ENCODE measurements around the gene NFIB.

NFIB gene

GRCh38 chr9:14131356-14132088 lies 182.4 kb downstream of the NFIB start:
- in situ Hi-C loops (cut with MboI; ENCODE audit: low sequenced_read_pairs): no loop called here

- in situ Hi-C loops (cut with MboI; ENCODE audit: low sequenced_read_pairs): no loop called here
Measured at GRCh38 chr9:14127656-14128055, 186.3 kb downstream of the NFIB start.

DNA sequence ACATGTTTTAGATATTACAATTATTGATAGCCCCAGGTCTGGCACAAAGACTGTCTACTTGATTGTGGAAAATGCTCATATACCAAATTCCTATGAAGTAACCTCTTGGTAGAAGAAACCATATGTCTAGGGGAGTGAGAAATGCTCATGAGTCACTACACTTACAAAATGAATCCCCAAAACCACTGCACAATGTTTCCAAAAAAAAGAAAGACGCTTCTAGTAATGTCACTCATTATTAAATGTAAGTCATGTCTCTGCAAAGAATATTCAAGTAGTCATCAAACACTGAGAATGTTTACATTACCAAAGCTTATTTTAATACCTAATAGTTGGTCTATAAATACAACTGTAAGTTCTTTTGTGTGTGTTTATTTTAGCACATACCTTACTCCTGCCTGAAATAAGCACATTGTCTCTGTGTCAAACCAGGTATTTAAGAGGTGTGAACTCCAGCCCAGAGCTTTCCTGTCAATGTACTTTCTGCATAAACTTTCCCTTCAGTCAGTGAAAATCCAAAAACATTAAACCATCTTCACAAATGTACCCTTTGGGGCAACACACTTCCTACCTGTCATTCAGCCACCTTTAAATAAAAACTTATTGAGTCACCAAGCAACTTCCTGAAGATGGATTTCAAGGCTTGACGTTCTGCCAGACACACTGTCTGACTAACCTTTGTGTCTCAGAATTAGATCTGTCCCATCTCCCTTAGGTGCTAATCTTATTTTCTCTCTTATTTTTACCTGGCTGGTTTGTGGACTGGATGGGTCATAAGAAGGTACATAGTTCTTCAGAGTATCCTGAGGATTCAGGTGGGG lies 194.0 kb downstream of the NFIB start:
- in situ Hi-C loops (cut with MboI; ENCODE audit: low sequenced_read_pairs): no loop called here

DNA sequence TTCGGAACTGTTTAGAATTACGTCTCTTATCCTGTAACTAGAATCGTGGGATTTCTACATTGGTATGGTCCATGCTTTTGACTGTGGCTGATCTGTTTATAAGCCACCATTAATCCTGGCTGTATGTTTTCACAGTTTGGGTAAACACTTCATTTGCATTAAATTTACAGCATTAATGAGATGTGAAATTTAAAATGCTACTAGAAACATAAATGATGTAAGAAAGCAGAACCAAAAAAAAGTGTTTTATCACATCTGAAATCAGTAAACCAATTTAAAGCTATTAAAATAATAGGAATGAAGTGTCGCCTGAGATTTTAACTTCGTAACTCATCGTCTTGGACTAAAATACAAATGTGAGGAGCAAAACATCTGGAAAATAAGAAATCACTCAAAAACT lies 201.7 kb downstream of the NFIB start:
- in situ Hi-C loops (cut with MboI; ENCODE audit: low sequenced_read_pairs): no loop called here

GRCh38 chr9:14111696-14112095 lies 202.2 kb downstream of the NFIB start:
- in situ Hi-C loops (cut with MboI; ENCODE audit: low sequenced_read_pairs): no loop called here

GRCh38 chr9:14107977-14108376 lies 206.0 kb downstream of the NFIB start:
- in situ Hi-C loops (cut with MboI; ENCODE audit: low sequenced_read_pairs): no loop called here

GRCh38 chr9:14107495-14107894 lies 206.4 kb downstream of the NFIB start:
- in situ Hi-C loops (cut with MboI; ENCODE audit: low sequenced_read_pairs): no loop called here

- in situ Hi-C loops (cut with MboI; ENCODE audit: low sequenced_read_pairs): no loop called here
Measured at GRCh38 chr9:14106699-14107098, 207.2 kb downstream of the NFIB start.

DNA sequence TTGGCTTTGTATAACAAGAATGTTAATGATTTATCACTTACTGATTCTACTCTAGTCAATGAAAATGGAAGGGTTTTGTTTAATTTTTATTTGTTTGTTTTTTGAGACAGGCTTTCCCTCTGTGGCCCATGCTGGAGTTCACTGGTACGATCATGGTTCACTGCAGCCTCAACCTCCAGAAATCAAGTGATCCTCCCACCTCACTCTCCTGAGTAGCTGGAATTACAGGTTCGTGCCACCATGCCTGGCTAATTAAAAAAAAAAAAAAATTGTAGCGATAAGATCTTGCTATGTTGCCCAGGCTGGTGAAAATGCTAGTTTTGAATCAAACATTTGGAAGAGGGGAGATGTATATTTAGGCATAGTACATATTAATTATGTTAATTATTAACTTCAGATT lies 209.4 kb downstream of the NFIB start:
- in situ Hi-C loops (cut with MboI; ENCODE audit: low sequenced_read_pairs): no loop called here

GRCh38 chr9:14103115-14103514 lies 210.8 kb downstream of the NFIB start:
- in situ Hi-C loops (cut with MboI; ENCODE audit: low sequenced_read_pairs): no loop called here

DNA sequence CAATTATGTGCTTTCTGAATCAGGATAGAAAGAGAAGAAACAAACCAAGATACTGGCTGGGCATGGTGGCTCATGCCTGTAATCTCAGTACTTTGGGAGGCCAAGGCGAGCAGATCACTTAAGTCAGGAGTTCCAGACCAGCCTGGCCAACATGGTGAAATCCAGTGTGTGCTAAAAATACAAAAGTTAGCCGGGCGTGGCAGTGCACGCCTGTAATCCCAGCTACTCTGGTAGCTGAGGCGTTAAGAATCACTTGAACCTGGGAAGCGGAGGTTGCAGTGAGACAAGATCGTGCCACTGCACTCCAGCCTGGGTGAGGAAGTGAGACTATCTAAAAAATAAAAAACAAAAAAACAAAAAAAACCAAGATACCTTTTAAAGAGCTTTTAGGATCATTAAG lies 214.2 kb downstream of the NFIB start:
- in situ Hi-C loops (cut with MboI; ENCODE audit: low sequenced_read_pairs): no loop called here

DNA sequence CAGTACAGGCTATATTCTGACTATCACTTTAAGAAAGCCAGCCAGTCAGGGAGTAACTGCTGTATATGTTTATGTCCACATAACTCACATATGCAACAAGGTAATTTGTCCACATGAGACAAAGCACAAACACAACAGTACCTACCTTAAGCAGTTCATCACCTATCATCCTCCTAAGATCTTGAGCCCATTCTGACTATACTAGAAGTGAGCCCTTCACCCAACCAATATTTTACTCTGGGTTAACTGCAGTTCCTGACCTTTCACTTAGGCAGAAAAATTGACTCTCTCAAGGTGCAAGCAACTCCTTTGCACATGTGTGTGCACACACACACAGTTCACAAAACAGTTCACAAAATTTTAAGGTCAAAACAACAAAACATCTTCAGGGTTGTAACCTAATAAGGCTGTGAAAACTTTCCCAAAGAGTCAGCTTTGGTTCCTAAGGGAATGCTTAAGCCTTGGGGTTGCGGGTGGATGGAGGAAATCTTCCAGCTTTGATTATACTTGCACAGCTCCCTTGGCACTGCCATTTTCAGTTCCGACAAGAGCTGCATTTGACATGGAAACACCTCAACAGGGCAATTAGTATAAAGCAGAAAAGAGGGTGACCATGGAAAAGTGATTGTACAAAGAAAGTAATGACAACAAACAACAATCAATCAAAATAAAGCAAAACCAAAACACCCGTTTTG lies 215.3 kb downstream of the NFIB start:
- in situ Hi-C loops (cut with MboI; ENCODE audit: low sequenced_read_pairs): no loop called here

DNA sequence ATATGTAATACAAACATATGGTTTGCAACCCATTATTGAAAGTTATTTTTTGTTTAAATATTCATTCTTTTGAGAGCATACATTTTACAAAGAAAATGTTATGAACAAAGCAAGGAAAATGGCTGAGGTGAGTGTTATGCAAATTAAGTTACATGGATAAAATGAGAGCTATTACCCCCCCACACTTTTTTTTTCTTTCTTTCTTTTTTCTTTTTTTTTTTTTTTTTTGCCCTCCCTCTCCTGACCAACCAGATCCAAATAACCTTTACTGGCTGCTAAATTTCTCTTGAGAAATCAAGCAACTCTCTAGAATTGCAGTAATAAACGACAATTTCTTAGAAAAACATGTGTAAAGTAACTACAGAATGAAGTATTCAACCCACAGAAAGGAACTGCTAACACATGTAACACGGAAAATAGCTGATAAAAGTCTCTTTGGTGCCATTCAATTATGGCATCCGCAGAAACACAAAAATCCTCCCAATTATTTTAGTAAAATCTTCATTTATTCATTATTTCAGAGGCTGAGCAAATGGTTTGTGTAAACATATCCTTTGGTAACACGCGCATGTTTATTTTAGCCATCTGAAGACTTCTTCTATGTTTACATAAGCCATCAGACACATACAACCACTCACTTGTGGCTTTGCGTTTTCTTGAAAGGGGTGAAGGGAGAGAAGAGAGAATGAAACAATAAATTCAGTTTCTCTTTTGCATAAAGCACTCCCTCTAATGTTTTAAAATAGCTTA lies 216.1 kb downstream of the NFIB start:
- in situ Hi-C loops (cut with MboI; ENCODE audit: low sequenced_read_pairs): no loop called here

DNA sequence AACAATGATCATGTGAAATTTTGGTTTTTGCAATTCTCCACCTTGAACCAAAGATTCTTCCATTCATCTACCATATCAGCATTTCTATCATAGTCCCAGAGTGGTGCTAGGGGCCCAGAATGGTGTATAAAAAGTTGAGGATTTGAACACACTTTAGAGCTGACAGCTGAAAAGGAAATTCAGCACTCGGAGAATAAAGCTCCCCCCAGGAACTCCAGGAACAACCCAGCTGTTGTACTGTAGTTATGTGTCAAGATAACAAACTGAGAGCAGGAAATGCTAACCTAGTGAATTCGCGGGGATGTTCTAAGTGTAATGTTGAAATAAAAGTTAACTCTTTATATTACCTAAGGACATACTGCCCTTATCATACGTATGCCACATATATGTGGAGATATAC lies 216.7 kb downstream of the NFIB start:
- in situ Hi-C loops (cut with MboI; ENCODE audit: low sequenced_read_pairs): no loop called here

DNA sequence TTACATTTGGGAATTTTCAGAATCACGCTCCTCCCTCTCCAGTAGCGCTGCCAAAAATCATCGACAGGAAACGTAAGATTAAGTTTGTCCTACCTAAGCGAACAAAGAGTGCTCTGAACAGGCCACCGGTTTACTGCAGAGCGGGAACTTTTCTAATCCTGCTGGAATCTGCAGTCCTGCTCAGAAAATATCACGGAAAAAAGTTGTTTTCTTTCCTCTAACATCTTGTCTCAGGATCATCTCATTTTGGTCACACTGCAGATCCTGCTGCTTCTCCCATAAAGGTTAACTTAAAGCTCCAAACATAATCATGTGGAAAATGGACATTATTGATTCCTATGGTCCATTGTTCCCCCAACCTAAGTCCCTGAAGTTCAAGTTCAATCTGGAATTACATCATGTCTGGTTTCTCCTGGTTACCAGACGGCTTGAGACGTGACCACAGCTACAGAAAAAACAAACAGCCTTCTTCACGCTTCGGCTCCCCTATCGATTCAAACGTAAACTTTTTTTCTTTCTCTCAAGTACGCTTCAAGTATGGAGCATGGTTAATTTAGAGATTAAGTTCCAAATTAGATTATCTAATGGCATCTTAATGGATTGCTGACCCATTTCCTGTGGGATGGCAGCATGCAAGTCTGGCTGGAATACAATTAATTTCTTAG lies 217.6 kb downstream of the NFIB start:
- in situ Hi-C loops (cut with MboI; ENCODE audit: low sequenced_read_pairs): no loop called here

DNA sequence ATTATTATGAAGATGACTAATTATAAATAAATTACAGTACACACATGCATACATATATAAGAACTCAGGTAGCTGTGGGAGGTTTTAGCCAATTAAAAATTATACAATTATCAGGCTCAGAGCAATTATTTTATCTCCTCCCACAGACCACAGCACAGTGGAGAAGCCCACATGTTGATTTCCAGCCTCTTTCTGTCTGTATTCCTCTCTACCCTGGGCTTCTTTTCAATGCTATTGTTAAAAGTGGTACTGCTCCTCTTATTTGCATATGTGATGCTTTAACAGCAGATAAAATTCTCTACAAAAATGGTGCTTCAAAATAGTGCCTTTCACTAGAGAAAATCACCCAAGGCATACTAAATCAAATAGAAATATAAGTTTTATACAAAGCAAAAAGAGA lies 218.7 kb downstream of the NFIB start:
- in situ Hi-C loops (cut with MboI; ENCODE audit: low sequenced_read_pairs): no loop called here

GRCh38 chr9:14094491-14094890 lies 219.4 kb downstream of the NFIB start:
- in situ Hi-C loops (cut with MboI; ENCODE audit: low sequenced_read_pairs): no loop called here

DNA sequence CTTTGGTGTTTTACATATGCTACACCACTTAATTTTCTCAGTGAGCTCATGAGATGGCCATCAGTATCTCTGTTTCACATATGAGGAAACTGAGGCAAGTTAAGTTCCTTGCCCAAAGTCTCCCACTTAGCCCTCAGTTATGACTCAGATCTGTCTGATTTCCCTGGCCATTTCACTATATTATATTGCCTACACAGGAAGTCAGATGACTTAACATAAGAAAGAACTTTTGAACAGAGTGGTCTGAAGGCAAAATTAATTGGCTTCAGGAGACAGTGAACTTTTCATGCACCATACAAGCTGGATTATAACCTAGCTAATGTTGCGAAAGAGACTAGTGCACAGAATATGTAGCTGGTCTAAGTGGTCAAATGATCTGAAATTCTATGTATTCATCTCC lies 221.6 kb downstream of the NFIB start:
- in situ Hi-C loops (cut with MboI; ENCODE audit: low sequenced_read_pairs): no loop called here

- in situ Hi-C loops (cut with MboI; ENCODE audit: low sequenced_read_pairs): no loop called here
Measured at GRCh38 chr9:14089051-14089803, 224.7 kb downstream of the NFIB start.

GRCh38 chr9:14087576-14087975 lies 226.4 kb downstream of the NFIB start:
- in situ Hi-C loops (cut with MboI; ENCODE audit: low sequenced_read_pairs): no loop called here

All from HL-60/S4 treated with retinoic acid at 250 ng/mL for 4 days and 3 days (cell line).